ENCODE measurements around the gene ZC3HAV1L.

The ZC3HAV1L gene

DNA sequence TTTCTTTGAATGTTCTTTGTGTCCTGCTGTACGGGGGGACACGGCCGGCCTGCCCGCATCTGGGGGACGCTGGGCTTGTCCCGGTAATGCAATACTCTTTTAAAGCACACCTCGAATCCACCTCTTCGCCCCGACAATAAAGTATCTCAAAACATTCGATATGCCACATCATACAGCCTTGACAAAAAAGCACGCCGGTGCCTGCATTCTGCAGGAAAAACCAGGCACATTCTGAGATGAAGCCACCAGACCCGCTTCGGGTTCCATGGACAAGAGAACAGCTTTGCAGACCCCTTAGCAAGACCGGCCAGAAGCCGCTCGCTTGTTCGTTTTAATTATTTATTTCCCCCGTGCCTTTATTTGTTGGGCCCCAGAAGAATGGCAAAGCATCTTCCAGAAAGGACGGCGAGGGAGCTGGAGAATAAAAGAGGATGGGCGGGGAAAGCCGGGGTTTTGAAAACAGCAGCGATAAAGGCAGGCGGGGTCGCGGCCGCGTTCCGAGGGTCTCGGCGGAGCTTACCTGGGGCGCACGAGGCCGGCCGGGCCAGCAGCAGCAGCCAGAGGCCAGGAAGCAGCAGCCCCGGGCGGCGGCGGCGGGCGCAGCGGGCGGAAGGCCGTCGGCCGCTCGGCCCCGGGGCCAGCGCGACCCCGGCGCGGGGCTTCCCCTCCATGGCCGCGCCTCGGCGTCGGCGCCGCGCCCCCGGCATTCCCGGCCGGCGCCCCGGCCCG lies 55.1 kb downstream of the ZC3HAV1L start:
- no peak for TF ChIP-seq CTCF (IDR thresholded peaks at IDR 0.05; ENCODE audit: insufficient read depth, low read length)
- TF ChIP-seq GABPA (IDR thresholded peaks at IDR 0.05; ENCODE audit: low read depth): no peak
- no peak for TF ChIP-seq POLR2AphosphoS5 (IDR thresholded peaks at IDR 0.05; ENCODE audit: low read depth)
- Histone ChIP-seq H3K27me3 (ENCODE audit: insufficient read depth, poor library complexity, severe bottlenecking) (peaks cover 37% of the 10 kb centered on the region), H3K27ac (replicated peaks) (no peak overlapping the region), H3K4me3 (replicated peaks; ENCODE audit: insufficient read depth, low read length) (peak overlapping the region; percentile 30)
- DNase-seq (ENCODE audit: low read depth in 1 of 2, low spot score in 1 of 2): no peak

GRCh38 chr7:138979988-138980562 lies 55.8 kb downstream of the ZC3HAV1L start:
- no peak for DNase-seq (ENCODE audit: low read depth in 1 of 2, low spot score in 1 of 2)
- Histone ChIP-seq H3K4me3 (replicated peaks; ENCODE audit: insufficient read depth, low read length) (no peak overlapping the region), H3K27ac (replicated peaks) (no peak overlapping the region), H3K27me3 (ENCODE audit: insufficient read depth, poor library complexity, severe bottlenecking) (peaks cover 37% of the 10 kb centered on the region)
- TF ChIP-seq, protein P1, sequence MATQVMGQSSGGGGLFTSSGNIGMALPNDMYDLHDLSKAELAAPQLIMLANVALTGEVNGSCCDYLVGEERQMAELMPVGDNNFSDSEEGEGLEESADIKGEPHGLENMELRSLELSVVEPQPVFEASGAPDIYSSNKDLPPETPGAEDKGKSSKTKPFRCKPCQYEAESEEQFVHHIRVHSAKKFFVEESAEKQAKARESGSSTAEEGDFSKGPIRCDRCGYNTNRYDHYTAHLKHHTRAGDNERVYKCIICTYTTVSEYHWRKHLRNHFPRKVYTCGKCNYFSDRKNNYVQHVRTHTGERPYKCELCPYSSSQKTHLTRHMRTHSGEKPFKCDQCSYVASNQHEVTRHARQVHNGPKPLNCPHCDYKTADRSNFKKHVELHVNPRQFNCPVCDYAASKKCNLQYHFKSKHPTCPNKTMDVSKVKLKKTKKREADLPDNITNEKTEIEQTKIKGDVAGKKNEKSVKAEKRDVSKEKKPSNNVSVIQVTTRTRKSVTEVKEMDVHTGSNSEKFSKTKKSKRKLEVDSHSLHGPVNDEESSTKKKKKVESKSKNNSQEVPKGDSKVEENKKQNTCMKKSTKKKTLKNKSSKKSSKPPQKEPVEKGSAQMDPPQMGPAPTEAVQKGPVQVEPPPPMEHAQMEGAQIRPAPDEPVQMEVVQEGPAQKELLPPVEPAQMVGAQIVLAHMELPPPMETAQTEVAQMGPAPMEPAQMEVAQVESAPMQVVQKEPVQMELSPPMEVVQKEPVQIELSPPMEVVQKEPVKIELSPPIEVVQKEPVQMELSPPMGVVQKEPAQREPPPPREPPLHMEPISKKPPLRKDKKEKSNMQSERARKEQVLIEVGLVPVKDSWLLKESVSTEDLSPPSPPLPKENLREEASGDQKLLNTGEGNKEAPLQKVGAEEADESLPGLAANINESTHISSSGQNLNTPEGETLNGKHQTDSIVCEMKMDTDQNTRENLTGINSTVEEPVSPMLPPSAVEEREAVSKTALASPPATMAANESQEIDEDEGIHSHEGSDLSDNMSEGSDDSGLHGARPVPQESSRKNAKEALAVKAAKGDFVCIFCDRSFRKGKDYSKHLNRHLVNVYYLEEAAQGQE (IDR thresholded peaks at IDR 0.05; ENCODE audit: insufficient replicate concordance, low read depth): no peak
- TF ChIP-seq GABPA (IDR thresholded peaks at IDR 0.05; ENCODE audit: low read depth): no peak
- no peak for TF ChIP-seq POLR2AphosphoS5 (IDR thresholded peaks at IDR 0.05; ENCODE audit: low read depth)
- TF ChIP-seq SPI1 (IDR thresholded peaks at IDR 0.05; ENCODE audit: borderline replicate concordance, low read depth): no peak
- TF ChIP-seq CTCF (IDR thresholded peaks at IDR 0.05; ENCODE audit: insufficient read depth, low read length): no peak

- no peak overlapping the region for H3K27ac ChIP-seq (replicated peaks)
- no peak for DNase-seq (ENCODE audit: low read depth in 1 of 2, low spot score in 1 of 2)
- TF ChIP-seq, protein P1 (IDR thresholded peaks at IDR 0.05; ENCODE audit: insufficient replicate concordance, low read depth): no peak
- TF ChIP-seq CTCF (IDR thresholded peaks at IDR 0.05; ENCODE audit: insufficient read depth, low read length) (no peak), POLR2AphosphoS5 (IDR thresholded peaks at IDR 0.05; ENCODE audit: low read depth) (no peak), SPI1 (IDR thresholded peaks at IDR 0.05; ENCODE audit: borderline replicate concordance, low read depth) (no peak), GABPA (IDR thresholded peaks at IDR 0.05; ENCODE audit: low read depth) (no peak)
- H3K4me3 ChIP-seq (replicated peaks; ENCODE audit: insufficient read depth, low read length): no peak overlapping the region
- H3K27me3 ChIP-seq (ENCODE audit: insufficient read depth, poor library complexity, severe bottlenecking): peaks cover 37% of the 10 kb centered on the region
Observed at GRCh38 chr7:138979226-138979979, 56.4 kb downstream of the ZC3HAV1L start.

Data from HL-60 (cell line).